GM10266 (cell line): ENCODE data around the gene GRAMD1A.
"Not testable (repeated sequence)": the region's sequence is repeated elsewhere in the genome, so short reads cannot be mapped to it uniquely, and the experiment has no call there.

Experiments used
- DNase-seq: peaks from one replicate; pipeline ENCODE4 v3.0.0; 2012; ENCODE audit errors: extremely low spot score
- CTCF ChIP-seq: IDR thresholded peaks from 2 replicates; pipeline ENCODE4 v1.5.1; 2012; ENCODE audit warnings: mild to moderate bottlenecking, low read depth; ENCODE audit not compliant: control insufficient read depth, insufficient read depth; ENCODE audit errors: missing control alignments

GRAMD1A gene

GRCh38 chr19:34961775-34962686 lies 38.1 kb upstream of the GRAMD1A start:
- no peak for TF ChIP-seq CTCF
- no peak for DNase-seq

- no peak for TF ChIP-seq CTCF
- DNase-seq = no peak
Observed at GRCh38 chr19:34962687-34963572, 37.2 kb upstream of the GRAMD1A start.

- DNase-seq = peak; percentile 78
- no peak for TF ChIP-seq CTCF
Observed at GRCh38 chr19:34963573-34964406, 36.3 kb upstream of the GRAMD1A start, which contains the start of gene ZNF792. TSS of gene ZNF792 (minus strand) at chr19:34964229. CDS start at chr19:34963662, 567 bp downstream.

- no peak for TF ChIP-seq CTCF
- DNase-seq = no peak
Observed at GRCh38 chr19:34964598-34964997, 35.5 kb upstream of the GRAMD1A start.

GRCh38 chr19:34965505-34965904 lies 34.6 kb upstream of the GRAMD1A start:
- not testable (repeated sequence) for DNase-seq

GRCh38 chr19:34967551-34967950 lies 32.6 kb upstream of the GRAMD1A start:
- TF ChIP-seq CTCF = no peak
- no peak for DNase-seq

GRCh38 chr19:34969721-34970120 lies 30.4 kb upstream of the GRAMD1A start:
- no peak for DNase-seq
- no peak for TF ChIP-seq CTCF

- not testable (repeated sequence) for DNase-seq
Observed at GRCh38 chr19:34970185-34970780, 29.8 kb upstream of the GRAMD1A start.
